NCI-H146 treated with DMSO at 0.1 percent for 48 hours (cell line): ENCODE data around the gene LHPP.

Source experiments
- DNase-seq: peaks from one replicate; lab custom pipeline; 2025; ENCODE audit not compliant: unreplicated experiment; lab: John Stamatoyannopoulos, UW

Gene LHPP

GRCh38 chr10:124520558-124521428 lies 59.2 kb downstream of the LHPP start:
- no peak for DNase-seq

GRCh38 chr10:124521429-124521871 lies 59.8 kb downstream of the LHPP start:
- no peak for DNase-seq

GRCh38 chr10:124522131-124522932 lies 60.7 kb downstream of the LHPP start:
- DNase-seq: no peak

- DNase-seq: peak; percentile 40
These were observed 61.6 kb downstream of the LHPP start for GRCh38 chr10:124522933-124523871.

GRCh38 chr10:124523901-124524300 lies 62.3 kb downstream of the LHPP start:
- no peak for DNase-seq

GRCh38 chr10:124524991-124525653 lies 63.5 kb downstream of the LHPP start:
- DNase-seq: no peak

GRCh38 chr10:124525751-124526600 lies 64.4 kb downstream of the LHPP start:
- DNase-seq: no peak

GRCh38 chr10:124526621-124527267 lies 65.1 kb downstream of the LHPP start:
- DNase-seq: no peak

GRCh38 chr10:124527874-124528395 lies 66.3 kb downstream of the LHPP start:
- DNase-seq: no peak

GRCh38 chr10:124529661-124530214 lies 68.1 kb downstream of the LHPP start:
- no peak for DNase-seq

- peak; percentile 47 for DNase-seq
These were observed 68.6 kb downstream of the LHPP start for GRCh38 chr10:124530215-124530665.

GRCh38 chr10:124530816-124531215 lies 69.2 kb downstream of the LHPP start:
- no peak for DNase-seq

- DNase-seq: no peak
These were observed 70.6 kb downstream of the LHPP start for GRCh38 chr10:124532106-124532641.

GRCh38 chr10:124532788-124533187 lies 71.2 kb downstream of the LHPP start:
- DNase-seq: no peak

GRCh38 chr10:124533266-124533665 lies 71.6 kb downstream of the LHPP start:
- no peak for DNase-seq

- DNase-seq: no peak
These were observed 72.7 kb downstream of the LHPP start for GRCh38 chr10:124534231-124534798.

- DNase-seq: no peak
These were observed 73.4 kb downstream of the LHPP start for GRCh38 chr10:124534826-124535601.
